Loucy (cell line): ENCODE data around the gene DCUN1D2.
A peak's percentile ranks its signal among the peaks of the same experiment; 100 is the strongest.

Experiments used
- H2AFZ ChIP-seq: fragments of 200-600 bp; sonication (generic); 2 replicates; pipeline ENCODE4 v1.6.0; 2016; ENCODE audit warnings: antibody characterized with exemption, mild to moderate bottlenecking, low read length, moderate library complexity
- H3F3A ChIP-seq: fragments of 200-600 bp; 2 replicates; pipeline ENCODE4 v1.6.0; 2016; ENCODE audit warnings: antibody characterized with exemption, low read depth, mild to moderate bottlenecking
- H3K27me3 ChIP-seq: fragments of 200-600 bp; sonication (generic); 2 replicates; pipeline ENCODE4 v1.6.1; 2014; ENCODE audit warnings: low read length, mild to moderate bottlenecking; ENCODE audit not compliant: insufficient read depth, poor library complexity, severe bottlenecking
- H3K36me3 ChIP-seq: fragments of 200-600 bp; sonication (generic); 2 replicates; pipeline ENCODE4 v1.6.1; 2016; ENCODE audit warnings: low read length; ENCODE audit not compliant: insufficient read depth
- H3K4me1 ChIP-seq: fragments of 200-600 bp; sonication (generic); 2 replicates; pipeline ENCODE4 v1.5.1; 2014; ENCODE audit warnings: low read length, mild to moderate bottlenecking; ENCODE audit not compliant: insufficient read depth, poor library complexity, severe bottlenecking
- H3K4me2 ChIP-seq: fragments of 200-600 bp; sonication (generic); 2 replicates; pipeline ENCODE4 v1.6.0; 2014; ENCODE audit warnings: antibody characterized with exemption, low read length, low read depth, mild to moderate bottlenecking; ENCODE audit not compliant: poor library complexity, severe bottlenecking
- H3K4me3 ChIP-seq: fragments of 200-600 bp; sonication (generic); 2 replicates; pipeline ENCODE4 v1.5.1; 2014; ENCODE audit warnings: low read length, mild to moderate bottlenecking, mixed read lengths; ENCODE audit not compliant: poor library complexity, severe bottlenecking
- H3K79me2 ChIP-seq: fragments of 200-600 bp; sonication (generic); 2 replicates; pipeline ENCODE4 v1.6.1; 2014; ENCODE audit warnings: low read length; ENCODE audit not compliant: insufficient read depth
- H3K9ac ChIP-seq: fragments of 200-600 bp; sonication (generic); 2 replicates; pipeline ENCODE4 v1.6.0; 2014; ENCODE audit warnings: mild to moderate bottlenecking, low read depth, low read length, moderate library complexity; ENCODE audit not compliant: poor library complexity, severe bottlenecking
- H3K9me2 ChIP-seq: fragments of 200-600 bp; sonication (generic); replicated peaks from 2 replicates; pipeline ENCODE4 v1.6.1; 2016; ENCODE audit warnings: low read depth, low read length, mixed read lengths
- H3K9me3 ChIP-seq: fragments of 200-600 bp; sonication (generic); 2 replicates; pipeline ENCODE4 v1.6.1; 2014; ENCODE audit warnings: mild to moderate bottlenecking, antibody characterized with exemption, low read length, low read depth; ENCODE audit not compliant: insufficient read depth
- H4K20me1 ChIP-seq: fragments of 200-600 bp; sonication (generic); 2 replicates; pipeline ENCODE4 v1.6.0; 2014; ENCODE audit warnings: antibody characterized with exemption, low read length, mild to moderate bottlenecking; ENCODE audit not compliant: insufficient read depth, poor library complexity, severe bottlenecking
- CTCF ChIP-seq: fragments of 200-600 bp; sonication (generic); conservative IDR thresholded peaks from 2 replicates; pipeline ENCODE4 v1.5.1; 2014; ENCODE audit warnings: mild to moderate bottlenecking, antibody characterized with exemption, low read length
- EZH2phosphoT487 ChIP-seq: fragments of 200-600 bp; IDR thresholded peaks from 2 replicates; pipeline ENCODE4 v1.6.1; 2018; ENCODE audit warnings: antibody characterized with exemption, mild to moderate bottlenecking, moderate library complexity, borderline replicate concordance

DCUN1D2 gene

GRCh38 chr13:113491418-113491883 lies 940 bp upstream of the DCUN1D2 start:
- Histone ChIP-seq H3K27me3 (no peaks in the 10 kb centered on the region), H3F3A (no peaks in the 10 kb centered on the region), H3K36me3 (no peaks in the 10 kb centered on the region), H3K4me2 (peak overlapping the region; percentile 81), H3K9me3 (no peaks in the 10 kb centered on the region), H2AFZ (peak overlapping the region; percentile 60), H3K9me2 (no peaks in the 10 kb centered on the region), H3K79me2 (peaks cover 89% of the 10 kb centered on the region), H3K4me3 (peak overlapping the region; percentile 93), H4K20me1 (peaks cover 31% of the 10 kb centered on the region), H3K9ac (peak overlapping the region; percentile 94), H3K4me1 (peaks cover 75% of the 10 kb centered on the region)
- no peak for TF ChIP-seq CTCF

- H2AFZ ChIP-seq: peak overlapping the region; percentile 86
- H3F3A ChIP-seq: no peaks in the 10 kb centered on the region
- no peak for TF ChIP-seq CTCF
- TF ChIP-seq EZH2phosphoT487: no peak
These were observed 689 bp downstream of the DCUN1D2 start for GRCh38 chr13:113489549-113490495.

GRCh38 chr13:113489171-113489548 lies 1.4 kb downstream of the DCUN1D2 start:
- no peaks in the 10 kb centered on the region for H3K9me3 ChIP-seq
- H3K4me3 ChIP-seq: peak overlapping the region; percentile 93
- peaks cover 67% of the 10 kb centered on the region for H3K4me1 ChIP-seq
- peak overlapping the region; percentile 93 for H3K4me2 ChIP-seq
- H3K27me3 ChIP-seq: no peaks in the 10 kb centered on the region
- peaks cover 35% of the 10 kb centered on the region for H4K20me1 ChIP-seq
- no peaks in the 10 kb centered on the region for H3K9me2 ChIP-seq
- peaks cover 90% of the 10 kb centered on the region for H3K79me2 ChIP-seq
- H3K36me3 ChIP-seq: no peaks in the 10 kb centered on the region
- H2AFZ ChIP-seq: no peak overlapping the region
- H3K9ac ChIP-seq: peak overlapping the region; percentile 74
- no peaks in the 10 kb centered on the region for H3F3A ChIP-seq
- TF ChIP-seq CTCF: 0 out of 2 replicates have a peak, but pooled peaks have one; percentile 11
- TF ChIP-seq EZH2phosphoT487: no peak

More at GRCh38 chr13:113489549-113490495, 689 bp downstream of the DCUN1D2 start:
- Histone ChIP-seq H3K4me2 (peak overlapping the region; percentile 93), H3K79me2 (peaks cover 91% of the 10 kb centered on the region), H3K9ac (peak overlapping the region; percentile 74), H3K4me3 (peak overlapping the region; percentile 93), H3K9me2 (no peaks in the 10 kb centered on the region), H3K36me3 (no peaks in the 10 kb centered on the region), H4K20me1 (peaks cover 31% of the 10 kb centered on the region), H3K9me3 (no peaks in the 10 kb centered on the region), H3K4me1 (peaks cover 67% of the 10 kb centered on the region), H3K27me3 (no peaks in the 10 kb centered on the region)
